ENCODE measurements around the gene GAL3ST2.

GRCh38 chr2:241775223-241776177 lies 1.1 kb upstream of the GAL3ST2 start:
- TF ChIP-seq EZH2 (IDR thresholded peaks at IDR 0.05; ENCODE audit: low read depth, low read length, severe bottlenecking) (no peak), RAD21 (IDR thresholded peaks at IDR 0.05 in 1 of 2, conservative IDR thresholded peaks at IDR 0.05 in 1 of 2; ENCODE audit: low read depth in 2 of 2, low read length in 2 of 2) (no peak), YY1 (IDR thresholded peaks at IDR 0.05; ENCODE audit: low read depth, low read length) (no peak), EP300 (IDR thresholded peaks at IDR 0.05; ENCODE audit: borderline replicate concordance in 1 of 2, low read depth in 2 of 2, low read length in 2 of 2) (no peak), CHD2 (IDR thresholded peaks at IDR 0.05; ENCODE audit: low read length) (no peak), SIN3A (conservative IDR thresholded peaks at IDR 0.05 in 1 of 2, IDR thresholded peaks at IDR 0.05 in 1 of 2; ENCODE audit: low read depth in 1 of 2, low read length in 2 of 2) (no peak), TAF1 (IDR thresholded peaks at IDR 0.05; ENCODE audit: low read depth, low read length) (no peak), POLR2A (IDR thresholded peaks at IDR 0.05; ENCODE audit: control extremely low read depth in 1 of 2, low read depth in 2 of 2, low read length in 2 of 2) (no peak), KDM5A (IDR thresholded peaks at IDR 0.05; ENCODE audit: low read length) (no peak)
- TF ChIP-seq, protein P1, sequence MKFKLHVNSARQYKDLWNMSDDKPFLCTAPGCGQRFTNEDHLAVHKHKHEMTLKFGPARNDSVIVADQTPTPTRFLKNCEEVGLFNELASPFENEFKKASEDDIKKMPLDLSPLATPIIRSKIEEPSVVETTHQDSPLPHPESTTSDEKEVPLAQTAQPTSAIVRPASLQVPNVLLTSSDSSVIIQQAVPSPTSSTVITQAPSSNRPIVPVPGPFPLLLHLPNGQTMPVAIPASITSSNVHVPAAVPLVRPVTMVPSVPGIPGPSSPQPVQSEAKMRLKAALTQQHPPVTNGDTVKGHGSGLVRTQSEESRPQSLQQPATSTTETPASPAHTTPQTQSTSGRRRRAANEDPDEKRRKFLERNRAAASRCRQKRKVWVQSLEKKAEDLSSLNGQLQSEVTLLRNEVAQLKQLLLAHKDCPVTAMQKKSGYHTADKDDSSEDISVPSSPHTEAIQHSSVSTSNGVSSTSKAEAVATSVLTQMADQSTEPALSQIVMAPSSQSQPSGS (IDR thresholded peaks at IDR 0.05; ENCODE audit: low read length): no peak
- TF ChIP-seq, protein P2, sequence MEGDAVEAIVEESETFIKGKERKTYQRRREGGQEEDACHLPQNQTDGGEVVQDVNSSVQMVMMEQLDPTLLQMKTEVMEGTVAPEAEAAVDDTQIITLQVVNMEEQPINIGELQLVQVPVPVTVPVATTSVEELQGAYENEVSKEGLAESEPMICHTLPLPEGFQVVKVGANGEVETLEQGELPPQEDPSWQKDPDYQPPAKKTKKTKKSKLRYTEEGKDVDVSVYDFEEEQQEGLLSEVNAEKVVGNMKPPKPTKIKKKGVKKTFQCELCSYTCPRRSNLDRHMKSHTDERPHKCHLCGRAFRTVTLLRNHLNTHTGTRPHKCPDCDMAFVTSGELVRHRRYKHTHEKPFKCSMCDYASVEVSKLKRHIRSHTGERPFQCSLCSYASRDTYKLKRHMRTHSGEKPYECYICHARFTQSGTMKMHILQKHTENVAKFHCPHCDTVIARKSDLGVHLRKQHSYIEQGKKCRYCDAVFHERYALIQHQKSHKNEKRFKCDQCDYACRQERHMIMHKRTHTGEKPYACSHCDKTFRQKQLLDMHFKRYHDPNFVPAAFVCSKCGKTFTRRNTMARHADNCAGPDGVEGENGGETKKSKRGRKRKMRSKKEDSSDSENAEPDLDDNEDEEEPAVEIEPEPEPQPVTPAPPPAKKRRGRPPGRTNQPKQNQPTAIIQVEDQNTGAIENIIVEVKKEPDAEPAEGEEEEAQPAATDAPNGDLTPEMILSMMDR (IDR thresholded peaks at IDR 0.05; ENCODE audit: control extremely low read depth in 1 of 3, insufficient read depth in 1 of 3, low read depth in 1 of 3, low read length in 3 of 3): no peak
- TF ChIP-seq, protein P3, sequence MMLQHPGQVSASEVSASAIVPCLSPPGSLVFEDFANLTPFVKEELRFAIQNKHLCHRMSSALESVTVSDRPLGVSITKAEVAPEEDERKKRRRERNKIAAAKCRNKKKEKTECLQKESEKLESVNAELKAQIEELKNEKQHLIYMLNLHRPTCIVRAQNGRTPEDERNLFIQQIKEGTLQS (IDR thresholded peaks at IDR 0.05; ENCODE audit: insufficient read depth, low read depth, low read length): no peak

All from H1 (cell line).